Tibial artery (tissue), 4 donors: ENCODE measurements around the gene KIF3B.
"Not testable (repeated sequence)": the region's sequence is repeated elsewhere in the genome, so short reads cannot be mapped to it uniquely, and the experiment has no call there.

ENCODE experiments used
- DNase-seq, 2 donors: peaks; one replicate each; pipeline ENCODE4 v3.0.0-alpha.2; 2019
- H3K27ac ChIP-seq, 2 donors: fragments of 200-600 bp; sonication (generic) in 1 of 2; 1 replicate in 1 of 2; 2 replicates in 1 of 2; pipeline ENCODE4 v1.5.1; 2018 to 2019; ENCODE audit warnings: mild to moderate bottlenecking in 1 of 2
- H3K27me3 ChIP-seq, 2 donors: fragments of 200-600 bp; sonication (generic) in 1 of 2; one replicate each; pipeline versions ENCODE4 v1.5.1 to v1.6.0; 2016 to 2019
- H3K36me3 ChIP-seq, 3 donors: fragments of 200-600 bp; sonication (generic) in 2 of 3; one replicate each; pipeline ENCODE4 v1.5.1; 2016 to 2019; ENCODE audit warnings: mild to moderate bottlenecking in 2 of 3
- H3K4me1 ChIP-seq, 4 donors: fragments of 200-600 bp; sonication (generic) in 2 of 4; 1 replicate in 3 of 4; 2 replicates in 1 of 4; pipeline ENCODE4 v1.5.1; 2016 to 2019
- H3K4me3 ChIP-seq, 2 donors: fragments of 200-600 bp; sonication (generic) in 1 of 2; 1 replicate in 1 of 2; 2 replicates in 1 of 2; pipeline ENCODE4 v1.5.1; 2018 to 2019; ENCODE audit warnings: mild to moderate bottlenecking in 2 of 2
- H3K9me3 ChIP-seq, 3 donors: fragments of 200-600 bp; sonication (generic) in 1 of 3; one replicate each; pipeline ENCODE4 v1.5.1; 2016 to 2019
- CTCF ChIP-seq, 2 experiments: fragments of 200-600 bp in 1 of 2; fragments of 450-650 bp in 1 of 2; IDR thresholded peaks; one replicate each; pipeline ENCODE4 v1.5.1; 2017 to 2019; ENCODE audit warnings: antibody characterized with exemption in 2 of 2, mild to moderate bottlenecking in 1 of 2, moderate library complexity in 1 of 2
- intact Hi-C: fragments of 100-400 bp; cut with DNase I; formaldehyde crosslinking; loops from one replicate; pipeline ENCODE4 v1.15.0; 2023; ENCODE audit warnings: low total_unique reads

KIF3B gene

GRCh38 chr20:32251470-32251869 lies 26.0 kb upstream of the KIF3B start:
- intact Hi-C loops = no loop called here
- DNase-seq = no peak
- H3K36me3 ChIP-seq = no peaks in the 10 kb centered on the region

DNA sequence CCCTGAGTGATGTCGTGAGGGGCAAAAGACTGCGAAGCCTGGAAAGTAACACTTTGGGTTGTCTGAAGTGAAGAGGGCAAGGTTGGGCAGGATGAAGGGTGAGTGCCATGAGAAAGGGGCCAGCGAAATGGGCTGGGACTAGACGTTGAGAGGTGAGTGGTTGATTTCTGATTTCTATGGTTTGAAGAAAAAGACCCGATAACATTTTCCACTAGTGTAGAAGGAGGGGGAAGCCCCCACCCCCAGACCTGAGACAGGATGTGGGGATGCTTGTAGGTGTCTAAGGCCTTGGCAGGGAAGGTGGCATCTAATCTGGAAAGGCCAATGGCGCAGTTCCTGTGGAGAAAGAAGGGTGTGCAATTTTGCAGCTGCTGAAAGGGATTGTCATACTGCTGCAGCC lies 25.3 kb upstream of the KIF3B start:
- Histone ChIP-seq H3K9me3 (no peaks in the 10 kb centered on the region), H3K36me3 (no peaks in the 10 kb centered on the region), H3K27ac (no peak overlapping the region), H3K27me3 (no peaks in the 10 kb centered on the region), H3K4me3 (no peak overlapping the region), H3K4me1 (no peaks in the 10 kb centered on the region)
- no peak for DNase-seq
- intact Hi-C loops = no loop called here
- no peak for TF ChIP-seq CTCF (IDR thresholded peaks at IDR 0.05)

More at GRCh38 chr20:32251470-32251869, 26.0 kb upstream of the KIF3B start:
- no peak overlapping the region for H3K4me3 ChIP-seq
- H3K27ac ChIP-seq = no peak overlapping the region
- H3K4me1 ChIP-seq = no peaks in the 10 kb centered on the region
- TF ChIP-seq CTCF (IDR thresholded peaks at IDR 0.05) = no peak
- no peaks in the 10 kb centered on the region for H3K9me3 ChIP-seq
- no peaks in the 10 kb centered on the region for H3K27me3 ChIP-seq

GRCh38 chr20:32260973-32261372 lies 16.5 kb upstream of the KIF3B start:
- H3K9me3 ChIP-seq, H3K27ac ChIP-seq, H3K27me3 ChIP-seq, H3K4me1 ChIP-seq, H3K36me3 ChIP-seq, H3K4me3 ChIP-seq, intact Hi-C loops, DNase-seq: not testable (repeated sequence)

DNA sequence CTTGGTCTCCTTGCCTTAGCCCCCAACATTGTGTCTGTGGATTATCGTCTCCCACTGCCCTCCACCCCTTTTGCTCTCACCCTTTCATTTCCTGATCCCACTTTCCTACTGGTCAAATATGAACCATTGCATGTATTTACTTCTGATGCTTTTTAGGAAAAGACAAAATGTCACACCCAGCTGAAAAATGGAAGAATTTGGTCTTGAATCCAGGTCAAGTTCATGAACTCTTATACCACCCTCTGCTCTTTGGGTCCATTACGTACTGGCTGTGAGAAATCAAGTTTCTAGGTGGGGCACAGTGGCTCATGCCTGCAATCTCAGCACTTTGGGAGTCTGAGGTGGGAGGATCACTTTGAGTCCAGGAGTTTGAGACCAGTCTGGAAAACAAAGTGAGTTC lies 15.8 kb upstream of the KIF3B start:
- intact Hi-C loops = no loop called here
- no peak overlapping the region for H3K27ac ChIP-seq
- H3K9me3 ChIP-seq = no peaks in the 10 kb centered on the region
- DNase-seq = no peak
- no peak overlapping the region for H3K4me3 ChIP-seq
- no peaks in the 10 kb centered on the region for H3K36me3 ChIP-seq
- no peaks in the 10 kb centered on the region for H3K27me3 ChIP-seq
- H3K4me1 ChIP-seq = no peaks in the 10 kb centered on the region
- TF ChIP-seq CTCF (IDR thresholded peaks at IDR 0.05) = no peak

GRCh38 chr20:32263398-32263954 lies 14.0 kb upstream of the KIF3B start:
- no peak overlapping the region for H3K4me3 ChIP-seq
- H3K9me3 ChIP-seq = no peaks in the 10 kb centered on the region
- no peaks in the 10 kb centered on the region for H3K27me3 ChIP-seq
- intact Hi-C loops = no loop called here
- H3K27ac ChIP-seq = no peak overlapping the region
- no peak for DNase-seq
- no peaks in the 10 kb centered on the region for H3K36me3 ChIP-seq
- H3K4me1 ChIP-seq = no peaks in the 10 kb centered on the region
- TF ChIP-seq CTCF (IDR thresholded peaks at IDR 0.05) = no peak

- peak in 1 of 2 donors; percentile 4 for DNase-seq
- peaks cover 0 to under 1% (median under 1%) of the 10 kb centered on the region in 4 donors for H3K4me1 ChIP-seq
Measured at GRCh38 chr20:32271620-32272019, 5.8 kb upstream of the KIF3B start.

More at GRCh38 chr20:32271620-32272019, 5.8 kb upstream of the KIF3B start:
- no peak overlapping the region for H3K4me3 ChIP-seq
- no peak overlapping the region for H3K27ac ChIP-seq
- intact Hi-C loops = no loop called here
- H3K36me3 ChIP-seq = no peaks in the 10 kb centered on the region
- H3K9me3 ChIP-seq = no peaks in the 10 kb centered on the region
- no peak for TF ChIP-seq CTCF (IDR thresholded peaks at IDR 0.05)
- H3K27me3 ChIP-seq = peaks cover 0 to 23% of the 10 kb centered on the region in 2 donors
